SK-N-MC (cell line): ENCODE measurements around the gene GNAQ.

ENCODE experiments used
- EZH2 ChIP-seq: fragments of 200-600 bp; sonication (generic); IDR thresholded peaks from one replicate; pipeline ENCODE4 v1.6.1; 2017; ENCODE audit warnings: antibody characterized with exemption
- POLR2AphosphoS5 ChIP-seq: IDR thresholded peaks from 2 replicates; pipeline ENCODE4 v1.6.1; 2012; ENCODE audit warnings: mild to moderate bottlenecking, low read depth, low read length, borderline replicate concordance

GRCh38 chr9:78033870-78034269 lies 2.3 kb upstream of the GNAQ start:
- TF ChIP-seq POLR2AphosphoS5 (no peak), EZH2 (no peak)
